HEK293T (cell line): ENCODE results near the gene GOLGA6L7.

Experiments used
- FOXK2 ChIP-seq: fragments of 450-650 bp; IDR thresholded peaks from 2 replicates; pipeline ENCODE4 v1.6.1; 2016; ENCODE audit warnings: mild to moderate bottlenecking
- FOXM1 ChIP-seq: fragments of 450-650 bp; IDR thresholded peaks from 2 replicates; pipeline ENCODE4 v1.6.1; 2017; ENCODE audit warnings: mild to moderate bottlenecking, borderline replicate concordance
- SP1 ChIP-seq: fragments of 450-650 bp; IDR thresholded peaks from 2 replicates; pipeline ENCODE4 v1.6.1; 2017

GRCh38 chr15:28886431-28887338 lies 38.2 kb upstream of the GOLGA6L7 start:
- TF ChIP-seq FOXM1 (no peak), SP1 (no peak), FOXK2 (no peak)
